EL (cell line): Measurements from ENCODE around the gene C4orf50.

Source experiments
- DNase-seq: peaks from one replicate; pipeline ENCODE4 v3.0.0-alpha.2; 2016

C4orf50 gene

DNA sequence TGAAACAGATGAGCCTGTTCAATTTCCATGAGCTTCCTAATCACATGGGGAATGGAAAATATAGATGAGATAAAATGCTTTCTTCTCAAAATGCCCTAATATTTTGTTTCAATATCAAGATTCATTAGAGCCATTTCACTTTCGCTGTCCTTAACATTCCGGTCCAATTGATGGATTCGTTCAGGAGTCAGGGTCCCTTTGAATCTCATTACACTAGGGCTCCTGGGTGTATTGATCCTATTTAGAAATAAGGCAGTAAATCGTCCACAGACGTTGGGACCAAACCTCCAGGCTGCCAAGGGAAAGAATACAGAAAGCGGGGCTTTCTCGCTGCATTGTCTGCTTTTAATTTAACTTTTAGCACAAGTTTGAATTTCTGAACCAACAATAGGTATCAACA lies 104.8 kb downstream of the C4orf50 start:
- no peak for DNase-seq

DNA sequence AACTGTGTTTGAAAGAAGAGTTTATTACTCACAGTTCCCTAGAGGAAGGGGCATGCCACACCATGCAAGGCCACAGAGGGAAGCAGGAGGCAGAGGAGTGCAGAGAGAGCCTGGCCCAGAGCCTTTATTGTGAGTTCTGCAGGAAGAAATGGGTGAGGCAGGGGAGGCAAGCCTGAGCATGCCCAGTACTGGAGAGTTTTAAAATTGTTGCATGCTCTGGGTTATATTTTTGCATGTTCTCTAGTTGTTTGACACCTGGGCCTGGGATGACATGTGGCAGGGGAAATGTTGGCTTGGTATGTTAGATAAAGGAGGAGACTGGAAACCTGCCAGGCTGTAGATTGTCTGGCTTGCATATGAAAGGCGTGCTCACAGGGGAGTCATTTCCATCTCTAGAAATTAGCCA lies 105.6 kb downstream of the C4orf50 start:
- no peak for DNase-seq

DNA sequence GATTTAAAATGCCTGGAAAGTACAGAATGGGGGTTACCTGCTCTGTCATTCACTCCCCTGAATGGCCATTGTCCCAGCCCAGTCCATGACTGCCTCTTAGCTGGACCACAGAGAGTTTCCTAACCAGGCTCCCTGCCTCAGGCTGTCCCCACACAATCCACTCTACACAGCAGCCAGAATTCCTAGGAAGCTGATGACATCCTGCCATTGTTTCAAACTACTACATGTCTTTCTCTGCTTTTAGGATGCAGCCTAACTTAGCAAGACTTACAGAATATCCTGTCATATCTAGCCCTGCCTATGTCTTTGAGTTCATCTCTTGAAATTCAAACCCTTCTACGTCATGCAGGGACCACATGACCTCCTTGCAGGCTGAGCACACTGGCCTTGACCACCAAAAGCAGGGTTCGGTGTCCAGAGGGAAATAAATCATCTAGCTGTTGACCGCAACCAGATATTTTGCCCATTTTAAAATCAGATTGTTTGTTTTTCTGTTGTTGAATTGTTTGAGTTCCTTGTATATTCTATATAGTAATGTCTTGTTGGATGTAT lies 109.3 kb downstream of the C4orf50 start:
- DNase-seq, result no peak

DNA sequence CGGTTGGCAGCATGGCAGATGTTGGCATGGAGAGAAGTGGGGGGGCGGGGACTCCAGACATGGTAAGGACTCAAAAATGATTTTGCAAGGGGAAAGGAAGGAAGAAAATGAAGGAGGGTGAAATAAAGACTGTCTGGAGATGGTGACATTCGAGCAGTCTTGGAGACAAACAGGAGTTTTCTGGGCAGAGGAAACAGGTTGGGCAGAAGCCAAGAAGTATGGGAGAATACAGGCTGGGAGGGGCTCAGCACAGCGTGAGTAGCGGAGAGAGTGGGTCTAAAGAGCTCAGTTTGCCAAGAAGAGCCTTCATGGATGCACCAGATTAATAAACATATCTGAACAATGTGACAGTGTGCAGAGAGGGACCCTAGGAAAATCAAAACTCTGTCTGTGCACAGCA lies 112.0 kb downstream of the C4orf50 start:
- no peak for DNase-seq

DNA sequence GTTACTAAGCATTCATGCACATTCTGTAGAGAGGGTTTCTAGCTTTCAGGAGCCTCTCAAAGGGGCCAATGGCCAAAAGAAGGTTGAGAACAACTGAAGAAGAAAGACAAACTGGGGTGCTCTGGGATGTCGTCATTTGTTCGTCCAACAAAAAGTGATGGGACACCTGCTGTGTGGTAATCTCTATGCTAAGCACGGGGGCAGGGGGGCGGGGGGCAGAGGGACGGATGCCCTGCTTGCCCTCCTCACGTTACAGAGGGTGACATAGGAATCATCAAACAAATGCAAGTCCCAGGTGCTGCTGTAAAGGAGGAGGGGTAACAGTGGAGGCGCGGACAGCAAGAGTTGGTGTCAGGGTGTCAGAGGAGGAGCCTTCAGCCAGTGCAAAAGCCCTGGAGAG lies 112.5 kb downstream of the C4orf50 start:
- DNase-seq, result no peak

DNA sequence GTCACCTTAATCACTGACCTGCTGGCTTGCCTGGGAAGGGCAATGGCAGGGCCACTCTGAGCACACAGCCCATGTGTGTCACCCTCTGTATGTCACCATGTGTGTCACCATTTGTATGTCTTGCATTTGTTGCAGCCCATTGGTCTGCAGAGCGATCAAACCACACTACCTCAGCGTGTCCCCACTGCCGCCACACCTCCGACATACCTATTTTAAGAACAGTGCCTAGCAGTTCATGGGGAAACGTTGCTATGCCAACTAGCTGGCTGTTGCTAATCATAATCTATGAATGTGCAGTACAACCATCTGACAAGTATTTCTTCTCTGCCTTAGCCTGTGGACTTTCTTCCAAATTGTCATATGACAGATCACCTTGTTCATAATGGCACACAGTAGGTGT lies 117.4 kb downstream of the C4orf50 start:
- DNase-seq, result no peak

DNA sequence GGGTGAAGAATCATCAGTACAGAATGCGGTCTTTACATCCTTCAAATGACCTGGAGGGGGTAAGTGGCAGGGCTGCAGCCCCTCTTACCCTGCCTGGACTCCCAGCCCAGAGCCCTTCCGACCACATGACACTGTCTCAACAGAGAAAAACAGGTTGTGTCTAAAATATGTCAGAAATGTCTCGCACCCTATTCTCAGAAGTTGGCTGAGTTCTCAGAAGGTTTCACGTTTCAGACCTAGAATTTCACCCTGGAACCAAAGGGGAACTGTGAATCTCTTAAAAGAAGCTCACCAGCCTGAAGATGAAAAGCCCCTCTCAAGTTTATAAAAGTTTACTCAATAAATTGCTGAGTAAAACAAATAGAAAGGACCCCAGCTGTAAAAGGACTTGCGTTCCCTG lies 118.3 kb downstream of the C4orf50 start:
- no peak for DNase-seq

DNA sequence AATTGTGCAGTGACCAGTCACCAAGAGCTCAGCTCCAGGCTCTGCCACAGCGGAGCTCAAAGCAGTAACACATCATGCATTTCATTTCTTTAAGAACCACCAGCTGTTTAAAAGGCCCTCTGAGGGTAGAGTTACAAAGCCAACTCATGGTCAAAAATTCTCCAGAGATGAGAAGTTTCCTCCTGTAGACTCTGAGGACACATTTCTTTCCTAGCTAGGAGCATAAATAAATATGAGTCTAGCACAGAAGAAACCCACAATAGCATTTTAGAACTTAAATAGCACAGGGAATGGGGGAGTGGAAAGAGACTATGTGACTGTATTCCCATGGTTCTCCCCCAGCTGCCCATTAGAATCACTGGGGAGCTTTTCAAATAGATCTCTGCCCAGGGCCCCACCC lies 118.8 kb downstream of the C4orf50 start:
- no peak for DNase-seq

DNA sequence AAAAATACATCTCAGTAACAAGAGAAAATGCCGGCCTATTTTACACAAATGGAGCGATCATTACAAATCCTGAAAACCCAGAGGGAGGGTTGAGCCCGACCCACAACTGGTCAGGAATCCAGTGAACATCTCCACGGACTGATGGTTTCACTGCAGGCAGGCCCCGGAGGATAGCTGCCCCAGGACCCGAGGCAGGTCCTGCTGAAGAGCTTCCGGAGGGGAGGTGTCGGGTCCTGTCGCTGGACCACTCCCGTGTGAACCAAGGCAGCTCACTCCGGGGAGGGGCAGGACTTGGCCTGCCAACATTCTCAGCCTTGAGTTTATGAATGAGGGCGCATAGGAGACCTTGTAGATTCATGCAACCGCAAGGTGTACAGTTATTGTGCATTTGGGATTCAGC lies 120.6 kb downstream of the C4orf50 start:
- DNase-seq, result no peak

DNA sequence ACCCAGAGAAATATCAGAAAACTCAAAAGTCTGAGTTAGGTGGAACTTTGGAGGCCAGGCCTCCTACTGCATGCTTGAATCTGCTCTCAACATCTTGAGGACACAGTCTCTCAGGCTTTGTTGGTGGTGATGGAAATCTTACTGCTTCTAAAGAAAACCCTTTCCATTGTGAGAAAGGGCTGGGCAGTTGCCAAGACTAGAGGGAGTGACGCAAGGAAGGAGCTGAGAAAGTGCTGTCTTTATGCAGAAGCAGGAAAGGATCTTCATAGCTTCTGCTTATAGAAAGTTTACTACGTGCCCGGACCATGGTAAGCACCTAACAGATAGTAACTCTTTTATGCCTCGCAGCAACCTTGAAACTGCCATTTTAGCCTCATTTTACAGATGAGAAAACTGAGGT lies 122.9 kb downstream of the C4orf50 start:
- no peak for DNase-seq

DNA sequence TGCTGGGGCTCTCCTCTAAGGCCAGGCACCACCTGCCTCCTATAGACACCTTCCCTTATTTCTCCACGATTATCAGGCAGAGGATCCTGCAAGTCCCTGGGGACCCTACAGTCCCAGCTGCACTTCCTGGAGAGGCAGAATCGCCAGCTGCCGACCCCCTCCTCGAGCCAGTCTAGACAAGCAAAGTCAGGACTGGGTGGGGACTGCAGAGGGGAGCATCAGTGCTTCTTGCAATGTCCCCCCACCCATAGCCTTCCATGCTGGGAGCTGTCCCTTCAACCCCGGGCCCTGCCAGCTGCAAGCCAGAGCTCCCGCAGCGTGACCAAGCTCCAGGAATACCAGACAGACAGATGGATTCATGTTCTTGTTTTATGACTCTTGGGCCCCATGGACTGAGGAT lies 124.0 kb downstream of the C4orf50 start:
- no peak for DNase-seq

DNA sequence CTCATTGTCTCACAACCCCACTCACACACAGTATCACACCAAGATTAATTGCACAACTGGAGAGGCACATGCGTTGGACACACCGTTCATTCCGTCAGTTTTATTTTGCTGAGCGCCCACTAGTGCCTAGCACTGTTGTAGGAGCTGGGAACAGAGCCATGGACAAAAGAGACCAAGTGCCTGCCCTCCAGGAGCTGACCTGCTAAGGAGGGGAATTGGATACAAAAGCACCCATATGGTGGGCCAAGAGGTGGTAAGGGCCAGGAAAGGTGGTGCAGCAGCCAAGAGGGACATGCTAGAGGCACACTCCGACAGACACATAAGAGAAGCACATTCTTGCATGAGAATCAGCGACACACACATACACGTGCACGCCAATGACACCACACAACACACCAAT lies 124.6 kb downstream of the C4orf50 start:
- no peak for DNase-seq

DNA sequence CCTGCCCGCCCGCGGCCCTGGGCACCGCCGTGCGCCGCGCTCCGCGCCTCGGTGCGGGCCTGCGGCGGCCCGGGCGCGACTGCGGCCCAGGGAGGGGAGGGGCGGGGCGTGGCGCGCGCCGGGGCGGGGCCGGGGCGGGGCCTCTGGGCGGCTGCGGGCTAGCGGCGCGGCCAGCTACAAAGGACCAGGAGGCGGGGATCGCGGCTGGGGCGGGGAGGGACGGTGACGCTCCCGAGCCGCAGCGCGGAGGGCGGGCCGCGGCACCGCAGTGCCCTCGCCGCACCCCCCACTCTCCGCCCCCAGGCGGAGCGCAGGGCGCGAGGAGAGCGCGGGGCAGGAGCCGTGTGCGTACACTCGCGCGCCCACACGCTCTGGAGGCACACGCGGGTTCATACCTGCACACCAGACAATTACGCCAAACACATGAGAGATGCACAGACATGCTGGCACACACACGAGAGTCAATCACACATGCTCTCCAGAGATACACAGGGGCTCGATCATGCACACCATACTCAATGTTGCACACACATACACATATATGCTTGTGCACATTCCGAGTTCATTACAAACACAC lies 125.1 kb downstream of the C4orf50 start, which contains the start of gene CRMP1:
Gene CRMP1, minus strand, starts transcription at position 83 of the 577 bp plus-strand sequence. CDS start 117 bp downstream, outside the sequence.
- DNase-seq, result no peak

DNA sequence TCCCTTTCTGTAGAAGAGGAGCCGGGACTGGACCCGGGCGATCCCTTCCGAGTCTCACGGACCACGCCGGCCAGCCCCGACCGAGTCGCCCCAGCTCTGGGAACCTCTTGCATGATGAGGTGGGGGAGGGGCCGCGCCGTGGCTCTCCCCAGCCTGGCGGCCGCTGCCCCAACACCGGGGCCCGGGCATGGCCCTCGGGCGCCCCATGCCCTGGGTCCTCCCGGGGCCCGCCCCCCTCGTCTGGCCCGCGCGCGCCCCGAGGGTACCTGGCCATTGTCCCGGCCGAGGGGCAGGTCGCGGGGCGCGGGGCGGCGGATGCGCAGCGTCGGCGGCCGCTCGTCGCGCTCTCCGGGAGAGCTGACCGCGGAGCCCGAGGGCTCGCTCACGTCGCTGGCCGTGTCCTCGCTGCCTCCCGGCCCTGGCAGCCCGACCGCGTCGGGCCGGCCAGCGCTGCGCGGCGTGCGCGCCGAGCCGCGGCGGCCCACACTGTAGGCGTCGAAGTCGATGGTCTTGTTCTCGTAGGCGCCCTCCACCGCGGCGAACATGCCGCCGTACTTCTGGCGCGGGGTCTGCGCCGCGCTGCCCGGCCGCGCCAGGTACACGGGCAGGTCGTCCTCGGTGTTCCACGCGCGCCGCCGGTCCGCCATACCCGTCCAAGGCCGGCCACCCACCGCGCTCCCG lies 125.8 kb downstream of the C4orf50 start:
- DNase-seq, result no peak

DNA sequence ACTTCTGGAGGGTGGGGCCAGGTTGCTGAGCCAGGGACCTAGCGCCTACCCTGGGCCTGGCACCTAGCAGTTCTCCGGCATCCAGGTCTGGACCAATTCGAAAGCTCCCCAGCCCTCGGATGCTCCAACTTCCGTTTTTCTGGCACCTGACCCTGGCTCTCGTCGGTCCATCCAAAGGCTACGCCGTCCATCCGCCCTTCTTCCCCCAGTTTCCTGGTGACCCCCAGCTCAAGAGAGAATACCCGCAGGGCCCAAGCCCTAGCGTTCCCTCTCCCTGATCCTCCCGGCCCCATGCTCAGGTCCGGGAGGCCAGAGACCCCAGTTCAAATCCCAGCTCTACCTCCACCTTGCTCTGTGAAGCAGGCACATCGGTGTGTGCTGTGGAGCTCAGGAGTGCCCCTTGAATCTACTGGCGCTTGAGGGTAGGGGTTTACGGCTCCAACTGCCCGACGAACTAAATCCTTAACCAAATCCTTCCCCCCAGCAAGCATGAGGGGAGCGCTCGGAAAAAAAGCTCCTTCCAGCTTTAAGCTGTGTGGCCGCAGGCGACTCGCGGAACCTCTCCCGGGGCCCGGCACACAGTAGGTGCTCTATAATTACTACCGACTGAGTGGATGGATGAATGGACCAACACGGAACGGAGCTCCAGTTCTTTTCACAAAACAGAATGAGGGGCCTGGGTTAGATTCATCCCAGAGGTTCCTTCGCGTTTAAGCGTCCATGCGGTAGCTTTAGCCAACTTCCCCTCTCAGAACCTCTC lies 126.5 kb downstream of the C4orf50 start:
- DNase-seq, result no peak

DNA sequence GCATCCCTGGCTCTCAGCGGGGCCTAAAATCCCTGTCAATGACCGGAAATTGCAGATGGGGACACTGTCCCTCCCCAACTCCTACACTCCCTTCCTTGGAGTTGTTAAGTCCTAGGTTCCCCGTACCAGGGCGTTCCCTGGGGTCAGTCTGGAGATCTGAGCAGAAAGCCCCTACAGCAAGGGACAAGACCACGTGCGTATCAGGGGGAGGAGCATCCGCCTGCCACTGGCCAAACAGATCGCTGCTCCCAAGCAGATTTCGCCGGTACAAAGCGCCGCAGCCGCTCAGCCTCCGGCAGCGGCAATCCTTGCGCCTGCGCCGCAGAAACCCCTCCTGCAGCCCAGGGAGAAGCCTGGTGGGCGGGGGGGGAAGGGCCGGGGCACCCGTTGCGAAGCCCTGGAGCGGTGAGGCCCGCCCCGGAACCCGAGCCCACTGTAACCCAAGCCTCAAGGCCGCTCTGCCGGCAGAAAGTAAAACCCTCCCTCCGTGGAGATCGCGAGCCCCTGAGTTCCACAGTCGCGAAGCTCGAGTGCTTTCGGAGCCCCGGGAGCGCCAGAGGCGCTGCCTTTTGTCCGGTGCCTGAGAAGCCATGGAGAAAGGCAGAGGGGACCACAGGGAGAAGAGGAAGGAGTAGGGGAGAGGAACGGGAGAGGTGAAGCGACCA lies 128.0 kb downstream of the C4orf50 start:
- no peak for DNase-seq

DNA sequence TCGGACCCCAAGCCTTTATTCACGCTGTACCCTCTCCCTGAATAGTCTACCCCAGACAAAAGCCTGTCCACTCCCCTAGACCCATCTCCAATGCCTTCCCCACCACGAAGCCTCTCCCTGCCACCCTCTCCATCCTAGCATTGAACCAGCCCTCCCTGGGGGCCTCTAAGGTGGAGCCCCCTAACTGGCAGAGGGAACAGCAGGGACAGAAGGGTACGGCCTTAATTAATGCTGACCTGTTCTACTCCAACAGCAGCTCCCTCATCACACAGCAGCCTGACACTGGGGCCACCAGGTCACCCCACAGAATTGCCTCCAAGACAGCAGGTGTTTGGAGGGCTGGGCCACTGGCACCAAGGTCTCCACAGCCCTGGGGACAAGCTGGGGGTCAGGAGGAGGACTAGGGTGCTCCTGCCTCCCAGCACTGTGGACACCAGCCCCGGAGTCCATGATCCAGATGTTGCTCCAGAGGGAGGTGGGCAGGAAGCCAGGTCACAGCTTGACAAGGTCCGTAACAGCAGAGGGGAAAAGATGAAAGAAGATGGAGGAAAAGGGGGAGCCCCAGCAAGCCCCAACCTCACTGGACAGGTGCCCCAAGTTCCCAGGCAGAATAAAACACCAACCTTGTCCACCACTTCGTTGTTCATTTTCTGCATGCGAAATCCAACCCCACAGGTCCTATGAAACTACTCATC lies 129.1 kb downstream of the C4orf50 start:
- no peak for DNase-seq

DNA sequence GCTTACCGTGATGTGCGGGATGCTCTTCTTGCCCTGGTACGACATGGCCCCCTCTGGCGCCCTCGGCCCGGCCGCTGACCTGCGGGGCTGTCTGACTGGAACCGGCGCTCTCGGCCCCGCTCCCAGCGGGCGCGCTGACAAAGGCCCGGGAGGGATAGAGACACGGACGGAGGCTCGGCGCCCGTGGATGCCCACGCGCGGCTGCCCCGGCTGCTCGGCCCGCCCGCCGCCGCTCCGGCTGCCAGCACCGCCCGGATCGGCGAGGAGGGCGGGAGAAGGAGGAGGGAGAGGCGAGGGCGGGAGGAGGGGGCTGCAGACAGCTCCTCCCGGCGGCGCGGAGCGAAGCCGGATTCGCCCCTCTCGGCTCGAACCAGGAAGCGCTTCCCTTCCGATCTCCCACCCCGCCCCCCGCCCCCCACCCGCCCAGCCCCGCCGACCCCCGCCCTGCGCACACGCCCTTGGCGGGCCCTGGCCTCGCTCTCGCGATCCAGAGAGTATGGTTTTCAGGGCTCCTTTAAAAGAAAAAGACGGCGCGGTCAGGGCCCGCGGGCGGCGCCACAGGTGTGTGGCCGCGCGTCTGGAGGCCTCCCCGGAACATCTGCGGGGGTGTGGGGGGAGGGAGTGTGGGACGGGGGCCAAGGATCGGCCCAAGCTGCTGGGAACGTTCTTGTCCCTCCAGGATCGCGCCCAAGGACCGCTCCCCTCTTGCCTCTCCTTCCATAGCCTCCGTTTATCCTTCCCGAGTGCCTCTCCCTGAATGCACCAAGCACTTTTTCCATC lies 129.8 kb downstream of the C4orf50 start:
- no peak for DNase-seq

DNA sequence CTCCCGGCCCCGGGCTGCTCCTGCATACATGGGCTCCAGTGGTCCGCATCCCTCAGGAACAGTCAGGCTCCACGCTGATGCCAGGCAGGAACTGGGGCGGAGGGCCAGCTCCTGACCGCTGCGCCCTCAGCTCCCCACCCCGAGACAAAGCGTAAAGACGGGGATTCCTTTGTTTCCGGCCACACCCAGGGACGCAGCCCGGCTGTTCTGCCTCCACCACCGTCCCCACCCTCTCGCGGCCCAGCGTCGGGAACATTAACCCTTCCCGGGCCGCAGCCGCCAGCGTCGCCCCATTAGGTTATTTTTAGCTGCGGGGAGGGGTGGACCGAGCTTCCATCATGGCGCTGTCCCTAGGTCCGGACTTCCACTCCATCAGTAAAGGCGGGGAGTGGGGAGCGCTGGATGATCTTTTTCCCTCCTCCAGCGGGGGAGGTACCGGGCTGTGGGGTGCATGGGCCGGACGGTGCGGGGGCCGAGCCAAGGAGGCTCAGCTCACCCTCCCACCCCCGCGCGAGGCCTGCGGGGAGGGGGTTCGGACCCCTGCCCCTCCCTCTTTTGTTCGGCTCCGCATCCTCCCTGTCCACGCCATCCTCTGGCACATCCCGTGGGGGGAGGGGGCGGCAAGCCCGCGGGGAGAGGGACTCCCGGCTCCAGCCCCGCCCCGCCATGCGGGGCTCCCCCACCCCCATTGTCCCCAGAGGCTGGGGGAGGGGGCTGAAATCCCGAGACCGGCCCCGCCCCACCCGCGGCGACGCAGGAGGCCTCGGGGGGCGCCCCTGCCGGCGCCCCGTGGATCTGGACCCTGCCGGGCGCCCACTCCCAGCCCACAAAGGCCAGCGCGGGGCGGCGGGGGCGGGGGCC lies 130.6 kb downstream of the C4orf50 start:
- DNase-seq, result no peak

DNA sequence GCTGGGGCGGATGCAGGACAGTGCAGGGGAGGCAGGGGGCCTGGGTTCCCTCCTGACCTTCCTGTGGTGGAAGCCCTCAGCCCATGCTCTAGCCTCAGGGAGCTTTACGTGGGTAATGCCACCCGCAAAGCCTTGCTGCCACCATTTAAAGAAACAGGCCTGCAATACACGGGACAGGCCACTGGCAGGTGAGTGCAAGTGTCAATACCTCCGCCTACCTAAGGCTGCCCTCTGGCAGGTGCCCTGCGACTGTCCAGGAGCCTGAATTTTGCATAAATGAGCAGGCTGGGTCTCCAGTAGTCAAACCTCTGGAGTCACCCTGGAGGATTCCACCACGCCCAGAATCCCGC lies 131.2 kb downstream of the C4orf50 start:
- DNase-seq, result no peak

DNA sequence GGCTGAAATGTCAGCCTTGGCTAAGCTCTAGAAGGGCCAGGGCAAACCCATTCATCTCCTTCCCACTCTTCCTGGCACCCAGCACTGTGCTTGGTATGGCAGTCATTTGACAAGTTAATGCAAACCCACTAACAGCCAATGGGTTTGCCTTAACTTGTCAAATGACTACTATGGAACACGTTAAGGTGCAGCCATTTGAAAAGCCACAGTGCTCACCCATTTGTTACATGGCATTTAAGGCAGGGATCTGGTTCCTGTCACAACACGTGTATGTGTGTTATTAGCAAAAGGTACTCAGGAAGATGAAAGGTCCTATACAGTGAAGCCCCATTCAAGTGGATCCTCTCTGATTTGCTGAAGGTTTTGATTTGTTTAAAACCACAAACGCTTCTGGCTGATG lies 132.5 kb downstream of the C4orf50 start:
- no peak for DNase-seq
